OCI-LY3 (cell line): Measurements from ENCODE around the gene DUSP6.

Experiments
- H2AFZ ChIP-seq: fragments of 200-600, 300-600 bp; shearing (Covaris generic); 2 replicates; pipeline ENCODE4 v1.6.0; 2014; ENCODE audit warnings: antibody characterized with exemption, low read depth, low read length
- H3K27ac ChIP-seq: fragments of 200-600, 300-600 bp; sonication (generic); 2 replicates; pipeline ENCODE4 v1.5.1; 2014; ENCODE audit warnings: mild to moderate bottlenecking, low read length, moderate library complexity, mixed read lengths
- H3K27me3 ChIP-seq: fragments of 200-600, 300-600 bp; sonication (generic); 2 replicates; pipeline ENCODE4 v1.6.1; 2014; ENCODE audit warnings: low read depth, low read length, mixed read lengths
- H3K36me3 ChIP-seq: fragments of 200-600, 300-600 bp; sonication (generic); replicated peaks from 2 replicates; pipeline ENCODE3; 2014; ENCODE audit warnings: low read depth, low read length, mixed read lengths
- H3K4me1 ChIP-seq: fragments of 300-600, 200-600 bp; sonication (generic); 2 replicates; pipeline ENCODE4 v1.6.1; 2014; ENCODE audit warnings: low read length, mixed read lengths
- H3K4me2 ChIP-seq: fragments of 200-600, 300-600 bp; sonication (generic); 2 replicates; pipeline ENCODE4 v1.6.1; 2014; ENCODE audit warnings: low read length, mixed read lengths
- H3K4me3 ChIP-seq: fragments of 300-600, 200-600 bp; sonication (generic); 2 replicates; pipeline ENCODE4 v1.5.1; 2014; ENCODE audit warnings: antibody characterized with exemption, mild to moderate bottlenecking, low read length, moderate library complexity
- H3K79me2 ChIP-seq: fragments of 300-600, 200-600 bp; shearing (Covaris generic); 2 replicates; pipeline ENCODE4 v1.6.1; 2014; ENCODE audit warnings: mild to moderate bottlenecking, low read length, mixed read lengths
- H3K9ac ChIP-seq: fragments of 300-600, 200-600 bp; shearing (Covaris generic); 2 replicates; pipeline ENCODE4 v1.6.0; 2014; ENCODE audit warnings: mild to moderate bottlenecking, low read length, moderate library complexity
- H3K9me3 ChIP-seq: fragments of 200-600, 300-600 bp; shearing (Covaris generic); 2 replicates; pipeline ENCODE4 v1.6.1; 2014; ENCODE audit warnings: low read length, mixed read lengths; ENCODE audit not compliant: insufficient read depth
- H4K20me1 ChIP-seq: fragments of 200-600, 300-600 bp; sonication (generic); 2 replicates; pipeline ENCODE4 v1.6.1; 2016; ENCODE audit warnings: low read length, mixed read lengths; ENCODE audit not compliant: insufficient read depth
- EZH2phosphoT487 ChIP-seq: fragments of 200-600 bp; shearing (Covaris generic); IDR thresholded peaks from 2 replicates; pipeline ENCODE4 v1.6.1; 2018; ENCODE audit warnings: antibody characterized with exemption, mixed run types, low read depth
- TF ChIP-seq, protein P1 (sequence below): fragments of 200-600, 300-600 bp; sonication (generic); IDR thresholded peaks from 2 replicates; pipeline ENCODE4 v1.5.1; 2014; ENCODE audit warnings: antibody characterized with exemption, low read length, low read depth

Gene DUSP6

DNA sequence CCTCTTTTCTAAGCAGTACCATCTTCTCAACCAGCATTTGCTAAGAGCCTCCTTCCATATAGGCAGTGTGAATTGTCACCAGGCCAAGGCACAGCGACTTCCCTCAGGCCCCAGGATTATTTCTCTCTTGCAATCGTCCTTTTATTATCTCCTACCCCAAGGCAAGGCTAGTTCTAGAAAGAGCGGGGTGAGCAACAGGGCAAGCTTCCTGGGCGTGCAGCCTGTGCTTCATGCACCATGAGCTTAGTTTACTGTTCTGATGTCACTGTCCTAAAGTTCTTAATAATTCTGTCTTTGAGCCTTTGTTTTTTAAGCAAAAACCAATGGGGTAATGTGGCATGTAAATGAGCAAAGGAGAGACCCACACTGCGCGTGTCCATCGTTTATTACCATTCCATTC, 27.9 kb downstream of the DUSP6 start:
- H3K27me3 ChIP-seq: no peaks in the 10 kb centered on the region; the same call in 1 of the 2 replicates
- H3K9ac ChIP-seq: no peak overlapping the region
- no peak overlapping the region for H2AFZ ChIP-seq
- no peaks in the 10 kb centered on the region for H3K36me3 ChIP-seq
- no peaks in the 10 kb centered on the region for H3K79me2 ChIP-seq
- H4K20me1 ChIP-seq: no peaks in the 10 kb centered on the region
- peaks cover 50% of the 10 kb centered on the region for H3K4me1 ChIP-seq
- TF ChIP-seq EZH2phosphoT487: no peak
- TF ChIP-seq, protein P1, sequence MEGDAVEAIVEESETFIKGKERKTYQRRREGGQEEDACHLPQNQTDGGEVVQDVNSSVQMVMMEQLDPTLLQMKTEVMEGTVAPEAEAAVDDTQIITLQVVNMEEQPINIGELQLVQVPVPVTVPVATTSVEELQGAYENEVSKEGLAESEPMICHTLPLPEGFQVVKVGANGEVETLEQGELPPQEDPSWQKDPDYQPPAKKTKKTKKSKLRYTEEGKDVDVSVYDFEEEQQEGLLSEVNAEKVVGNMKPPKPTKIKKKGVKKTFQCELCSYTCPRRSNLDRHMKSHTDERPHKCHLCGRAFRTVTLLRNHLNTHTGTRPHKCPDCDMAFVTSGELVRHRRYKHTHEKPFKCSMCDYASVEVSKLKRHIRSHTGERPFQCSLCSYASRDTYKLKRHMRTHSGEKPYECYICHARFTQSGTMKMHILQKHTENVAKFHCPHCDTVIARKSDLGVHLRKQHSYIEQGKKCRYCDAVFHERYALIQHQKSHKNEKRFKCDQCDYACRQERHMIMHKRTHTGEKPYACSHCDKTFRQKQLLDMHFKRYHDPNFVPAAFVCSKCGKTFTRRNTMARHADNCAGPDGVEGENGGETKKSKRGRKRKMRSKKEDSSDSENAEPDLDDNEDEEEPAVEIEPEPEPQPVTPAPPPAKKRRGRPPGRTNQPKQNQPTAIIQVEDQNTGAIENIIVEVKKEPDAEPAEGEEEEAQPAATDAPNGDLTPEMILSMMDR: no peak
- H3K4me3 ChIP-seq: no peak overlapping the region
- H3K27ac ChIP-seq: no peak overlapping the region
- peak overlapping the region; percentile 10 for H3K4me2 ChIP-seq
- H3K9me3 ChIP-seq: no peaks in the 10 kb centered on the region

GRCh38 chr12:89323568-89324218, 28.6 kb downstream of the DUSP6 start:
- H3K4me2 ChIP-seq: peak overlapping the region; percentile 10
- no peak overlapping the region for H3K9ac ChIP-seq
- TF ChIP-seq, protein P1: no peak
- no peak for TF ChIP-seq EZH2phosphoT487
- H4K20me1 ChIP-seq: no peaks in the 10 kb centered on the region
- H3K79me2 ChIP-seq: no peaks in the 10 kb centered on the region
- H3K9me3 ChIP-seq: no peaks in the 10 kb centered on the region
- peaks cover 56% of the 10 kb centered on the region for H3K4me1 ChIP-seq
- H3K27me3 ChIP-seq: no peaks in the 10 kb centered on the region
- H3K27ac ChIP-seq: no peak overlapping the region
- no peaks in the 10 kb centered on the region for H3K36me3 ChIP-seq
- no peak overlapping the region for H2AFZ ChIP-seq
- H3K4me3 ChIP-seq: no peak overlapping the region

- peaks cover 65% of the 10 kb centered on the region for H3K4me1 ChIP-seq
- H4K20me1 ChIP-seq: no peaks in the 10 kb centered on the region
- H3K9me3 ChIP-seq: no peaks in the 10 kb centered on the region
- H2AFZ ChIP-seq: no peak overlapping the region
- H3K79me2 ChIP-seq: no peaks in the 10 kb centered on the region
- no peaks in the 10 kb centered on the region for H3K27me3 ChIP-seq
- H3K4me3 ChIP-seq: no peak overlapping the region
- no peak overlapping the region for H3K27ac ChIP-seq
- no peak overlapping the region for H3K4me2 ChIP-seq
- H3K9ac ChIP-seq: no peak overlapping the region
- TF ChIP-seq, protein P1: no peak
- TF ChIP-seq EZH2phosphoT487: no peak
- no peaks in the 10 kb centered on the region for H3K36me3 ChIP-seq
Measured at GRCh38 chr12:89320735-89321134, 31.6 kb downstream of the DUSP6 start.

DNA sequence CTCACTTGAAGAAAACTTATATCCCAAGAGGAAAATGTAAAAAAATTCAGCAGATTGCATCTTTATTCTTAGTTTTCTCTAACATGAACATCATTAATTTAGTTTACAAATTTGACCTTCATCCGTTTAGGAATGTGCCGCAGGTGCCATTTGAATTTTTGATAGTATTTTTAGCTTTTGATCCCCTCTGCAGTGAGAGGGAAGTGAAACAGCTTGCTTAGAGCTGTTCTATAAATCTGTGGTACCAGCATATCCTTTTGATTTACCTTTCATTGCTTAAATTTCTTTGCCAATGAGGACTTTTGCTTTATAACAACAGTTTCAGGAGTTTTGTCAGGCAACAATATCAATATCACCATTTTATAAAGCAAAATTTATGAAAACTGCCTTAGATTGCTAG, 32.7 kb downstream of the DUSP6 start:
- H3K27me3 ChIP-seq: no peaks in the 10 kb centered on the region
- no peak overlapping the region for H2AFZ ChIP-seq
- no peaks in the 10 kb centered on the region for H3K9me3 ChIP-seq
- no peak overlapping the region for H3K9ac ChIP-seq
- no peaks in the 10 kb centered on the region for H3K36me3 ChIP-seq
- peak overlapping the region; percentile 46 for H3K27ac ChIP-seq
- no peaks in the 10 kb centered on the region for H3K79me2 ChIP-seq
- H3K4me1 ChIP-seq: peaks cover 63% of the 10 kb centered on the region
- peak overlapping the region; percentile 76 for H3K4me2 ChIP-seq
- H3K4me3 ChIP-seq: peak overlapping the region; percentile 55
- TF ChIP-seq, protein P1: no peak
- TF ChIP-seq EZH2phosphoT487: no peak
- no peaks in the 10 kb centered on the region for H4K20me1 ChIP-seq
